WERI-Rb-1 (cell line): ENCODE measurements around the gene NFAM1.

Experiments
- DNase-seq: peaks from one replicate; pipeline ENCODE4 v3.0.0-alpha.2; 2020
- H3K27ac ChIP-seq: fragments of 250-450 bp; sonication (Bioruptor Pico); 2 replicates; pipeline ENCODE4 v1.5.1; 2020; ENCODE audit warnings: mild to moderate bottlenecking, moderate library complexity
- H3K27me3 ChIP-seq: fragments of 250-450 bp; sonication (Bioruptor Pico); 2 replicates; pipeline ENCODE4 v1.5.1; 2021; ENCODE audit warnings: mild to moderate bottlenecking, low read depth, moderate library complexity; ENCODE audit not compliant: insufficient read depth, severe bottlenecking
- H3K36me3 ChIP-seq: fragments of 250-450 bp; sonication (Bioruptor Pico); 2 replicates; pipeline ENCODE4 v1.5.1; 2020; ENCODE audit warnings: mild to moderate bottlenecking, moderate library complexity
- H3K4me3 ChIP-seq: 2 replicates; pipeline ENCODE4 v1.5.1; 2011; ENCODE audit warnings: low read depth, mild to moderate bottlenecking, control low read depth, low read length
- H3K9me3 ChIP-seq: fragments of 250-450 bp; sonication (Bioruptor Pico); 2 replicates; pipeline ENCODE4 v1.5.1; 2021; ENCODE audit warnings: mild to moderate bottlenecking, moderate library complexity; ENCODE audit not compliant: severe bottlenecking
- TF ChIP-seq, protein P1 (sequence below): IDR thresholded peaks from 2 replicates; pipeline ENCODE4 v1.5.1; 2011; ENCODE audit warnings: low read depth, mild to moderate bottlenecking, control low read depth, inconsistent platforms, low read length

NFAM1 gene

DNA sequence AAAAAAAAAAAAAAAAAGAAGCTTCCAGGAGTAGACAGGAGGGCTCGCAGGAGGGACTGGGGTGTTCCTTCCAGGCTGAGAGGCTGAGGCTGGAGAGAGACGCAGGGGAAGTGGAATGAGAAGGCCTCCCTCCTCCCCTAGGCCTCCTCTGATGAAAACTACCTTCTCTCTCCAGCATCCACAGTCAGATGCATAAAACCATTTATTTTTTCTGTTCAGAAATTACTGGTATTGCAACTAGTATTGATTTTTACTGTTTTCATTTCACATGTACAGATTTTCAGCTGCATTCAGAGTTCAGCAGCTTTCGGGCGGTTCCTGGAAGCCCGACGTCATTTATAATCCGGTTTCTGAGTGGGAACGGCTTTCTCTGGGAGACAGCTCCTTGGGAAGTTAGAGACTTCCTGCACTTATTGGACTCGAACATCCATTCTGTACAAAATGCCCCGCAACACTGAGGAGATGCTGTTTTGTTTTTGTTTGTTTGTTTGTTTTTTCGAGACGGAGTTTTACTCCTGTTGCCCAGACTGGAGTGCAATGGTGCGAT, 6.9 kb upstream of the NFAM1 start:
- no peak overlapping the region for H3K27ac ChIP-seq
- H3K36me3 ChIP-seq, result no peaks in the 10 kb centered on the region
- no peaks in the 10 kb centered on the region for H3K27me3 ChIP-seq
- TF ChIP-seq, protein P1, sequence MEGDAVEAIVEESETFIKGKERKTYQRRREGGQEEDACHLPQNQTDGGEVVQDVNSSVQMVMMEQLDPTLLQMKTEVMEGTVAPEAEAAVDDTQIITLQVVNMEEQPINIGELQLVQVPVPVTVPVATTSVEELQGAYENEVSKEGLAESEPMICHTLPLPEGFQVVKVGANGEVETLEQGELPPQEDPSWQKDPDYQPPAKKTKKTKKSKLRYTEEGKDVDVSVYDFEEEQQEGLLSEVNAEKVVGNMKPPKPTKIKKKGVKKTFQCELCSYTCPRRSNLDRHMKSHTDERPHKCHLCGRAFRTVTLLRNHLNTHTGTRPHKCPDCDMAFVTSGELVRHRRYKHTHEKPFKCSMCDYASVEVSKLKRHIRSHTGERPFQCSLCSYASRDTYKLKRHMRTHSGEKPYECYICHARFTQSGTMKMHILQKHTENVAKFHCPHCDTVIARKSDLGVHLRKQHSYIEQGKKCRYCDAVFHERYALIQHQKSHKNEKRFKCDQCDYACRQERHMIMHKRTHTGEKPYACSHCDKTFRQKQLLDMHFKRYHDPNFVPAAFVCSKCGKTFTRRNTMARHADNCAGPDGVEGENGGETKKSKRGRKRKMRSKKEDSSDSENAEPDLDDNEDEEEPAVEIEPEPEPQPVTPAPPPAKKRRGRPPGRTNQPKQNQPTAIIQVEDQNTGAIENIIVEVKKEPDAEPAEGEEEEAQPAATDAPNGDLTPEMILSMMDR, result no peak
- H3K4me3 ChIP-seq, result no peak overlapping the region
- no peak for DNase-seq
- H3K9me3 ChIP-seq, result no peaks in the 10 kb centered on the region

DNA sequence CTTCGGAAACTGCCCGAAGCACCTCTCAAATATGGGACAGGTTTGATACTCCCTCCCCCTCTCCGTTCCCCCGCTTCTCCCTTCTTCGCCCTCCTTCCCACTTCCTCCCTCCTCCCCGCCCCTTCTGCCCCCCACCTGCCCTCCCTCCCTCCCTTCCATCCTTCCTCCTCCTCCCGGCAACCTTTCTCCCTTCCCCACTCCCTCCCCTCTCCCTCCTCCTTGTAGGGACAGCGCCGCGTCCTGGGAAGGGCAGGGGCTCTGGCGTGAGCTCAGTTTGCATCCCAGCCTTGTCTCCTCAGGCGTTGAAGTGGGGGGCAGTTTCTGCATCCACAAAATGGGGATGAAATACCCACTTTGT, 6.1 kb upstream of the NFAM1 start:
- H3K36me3 ChIP-seq, result no peaks in the 10 kb centered on the region
- no peaks in the 10 kb centered on the region for H3K27me3 ChIP-seq
- no peaks in the 10 kb centered on the region for H3K9me3 ChIP-seq
- DNase-seq, result no peak
- no peak overlapping the region for H3K27ac ChIP-seq
- TF ChIP-seq, protein P1, result no peak
- no peak overlapping the region for H3K4me3 ChIP-seq

DNA sequence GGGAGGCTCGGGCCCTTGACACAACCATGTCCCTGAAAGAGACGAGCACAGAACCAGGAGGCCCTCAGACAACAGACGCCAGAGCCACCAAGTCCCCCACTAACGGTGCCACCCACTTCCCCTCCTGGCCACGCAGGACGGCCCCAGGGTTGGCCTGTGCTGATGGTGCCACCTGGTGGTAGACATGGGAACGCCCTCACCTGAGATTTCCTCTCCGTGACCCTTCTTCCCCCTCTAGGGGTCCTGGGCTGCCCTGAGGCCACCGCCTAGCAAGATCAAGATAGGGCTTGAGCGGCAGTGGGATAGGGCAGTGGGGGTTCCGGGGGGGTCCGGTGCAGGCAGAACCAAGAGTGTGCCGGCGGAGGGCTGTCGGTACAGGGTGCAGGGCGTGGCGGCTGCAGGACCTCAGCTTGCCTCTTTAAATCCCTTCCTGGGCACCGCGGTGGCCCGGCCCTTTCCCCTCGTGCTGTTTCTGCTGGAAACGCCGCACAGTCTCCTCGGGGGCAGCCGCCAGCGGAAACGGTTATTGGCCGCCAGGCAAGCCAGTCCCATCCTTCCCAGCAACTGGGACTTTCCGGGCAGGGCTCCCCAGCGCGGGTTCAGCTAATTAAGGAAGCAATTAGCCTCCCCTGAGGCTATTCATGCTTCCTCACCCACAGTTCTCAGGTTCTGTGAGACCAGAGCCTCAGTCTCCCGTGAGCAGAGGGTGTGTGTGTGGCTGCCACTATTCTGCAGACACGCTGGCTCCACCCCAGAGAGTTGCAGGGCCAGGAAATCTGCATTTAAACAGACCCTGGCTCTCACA, 5.5 kb upstream of the NFAM1 start:
- peak overlapping the region; percentile 41 for H3K4me3 ChIP-seq
- H3K9me3 ChIP-seq, result no peaks in the 10 kb centered on the region
- no peaks in the 10 kb centered on the region for H3K36me3 ChIP-seq
- peak; percentile 83 for DNase-seq
- TF ChIP-seq, protein P1, result peak; percentile 97
- no peaks in the 10 kb centered on the region for H3K27me3 ChIP-seq
- H3K27ac ChIP-seq, result no peak overlapping the region

DNA sequence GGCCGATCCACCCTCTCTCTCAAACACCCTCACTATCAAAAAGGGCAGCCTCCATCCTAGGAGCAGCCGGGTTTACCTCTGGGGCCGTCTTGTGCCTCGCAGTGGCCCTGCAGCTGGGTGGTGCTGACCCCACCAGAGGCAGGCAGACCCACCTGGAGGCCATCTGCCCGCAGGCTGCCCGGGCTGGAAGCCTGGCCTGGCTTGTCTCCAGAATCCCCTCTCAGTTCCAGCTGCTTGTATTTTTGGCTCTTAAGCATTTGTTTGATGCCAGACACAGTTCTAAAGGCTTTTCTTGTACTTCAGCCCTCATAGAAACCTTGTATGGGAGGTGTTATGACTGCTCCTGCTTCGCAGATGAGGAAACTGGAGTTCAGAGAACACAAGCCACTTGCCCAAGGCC, 4.2 kb upstream of the NFAM1 start:
- H3K27me3 ChIP-seq, result no peaks in the 10 kb centered on the region
- no peak overlapping the region for H3K27ac ChIP-seq
- TF ChIP-seq, protein P1, result no peak
- H3K36me3 ChIP-seq, result no peaks in the 10 kb centered on the region
- no peaks in the 10 kb centered on the region for H3K9me3 ChIP-seq
- DNase-seq, result no peak
- no peak overlapping the region for H3K4me3 ChIP-seq

DNA sequence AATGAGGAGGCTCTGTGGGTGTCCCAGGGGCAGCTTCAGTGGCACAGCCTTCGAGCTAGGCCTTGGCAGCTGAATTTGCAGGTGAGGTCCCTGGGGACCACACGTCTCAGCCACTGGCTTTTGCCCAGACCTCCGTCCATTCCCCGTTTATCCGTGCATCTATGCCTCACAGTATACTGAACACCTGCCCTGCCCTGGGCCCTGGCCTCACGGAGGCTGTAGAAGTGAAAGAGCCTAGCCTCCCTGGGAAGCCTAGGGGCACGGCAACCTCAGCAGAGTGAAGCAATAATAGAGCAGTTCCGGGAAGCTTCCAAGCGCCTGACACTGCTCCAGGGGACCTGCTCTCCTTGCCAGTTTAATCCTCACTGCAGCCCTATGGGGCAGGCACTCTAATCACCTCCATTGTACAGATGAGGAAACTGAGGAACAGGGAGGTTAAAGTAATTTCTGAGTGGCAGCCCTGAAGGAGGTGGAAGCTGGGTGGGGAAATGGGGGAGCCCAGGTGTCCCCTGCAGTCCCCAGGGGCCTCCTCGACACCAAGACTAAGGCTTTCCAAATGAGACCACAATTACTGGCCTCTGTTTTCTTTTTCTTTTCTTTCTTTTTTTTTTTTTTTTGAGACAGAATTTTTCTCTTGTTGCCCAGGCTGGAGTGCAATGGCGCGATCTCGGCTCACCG, 2.7 kb upstream of the NFAM1 start:
- H3K27ac ChIP-seq, result no peak overlapping the region
- TF ChIP-seq, protein P1, result no peak
- DNase-seq, result no peak
- no peaks in the 10 kb centered on the region for H3K9me3 ChIP-seq
- no peaks in the 10 kb centered on the region for H3K36me3 ChIP-seq
- no peaks in the 10 kb centered on the region for H3K27me3 ChIP-seq
- H3K4me3 ChIP-seq, result no peak overlapping the region
